ENCODE data around the gene CLASP1. TPM values are rescaled to one million over a fixed set of nuclear protein-coding genes. Genes with fewer than 3 reads are reported as not detected.

The CLASP1 gene
- total and polyA plus RNA-seq, 2 of the 8 experiments (the other 6 are each of a cell fraction or from before 2014, with no cell fraction given): 7.3 to 53.9 TPM

GRCh38 chr2:121382744-121383143 is 266.5 kb downstream of the CLASP1 start:
- Histone ChIP-seq H4K8ac (ENCODE audit: extremely low read depth, insufficient read depth, low read length) (no peak overlapping the region), H4K5ac (ENCODE audit: insufficient read length, low read depth, low read length) (no peak overlapping the region), H3K23ac (ENCODE audit: insufficient read length) (no peak overlapping the region), H3K36me3 (ENCODE audit: control insufficient read depth in 2 of 4, insufficient read depth in 4 of 4, low read length in 3 of 4) (peaks cover 4 to 23% (median 16%) of the 10 kb centered on the region in 4 experiments; a peak in 6 of 8 replicates), H3K23me2 (ENCODE audit: low read depth, low read length) (no peaks in the 10 kb centered on the region), H3K9ac (replicated peaks in 1 of 4; ENCODE audit: extremely low read depth in 1 of 4, low read depth in 3 of 4, low read length in 3 of 4) (no peak overlapping the region), H3K4me3 (ENCODE audit: extremely low read depth in 1 of 4, insufficient read depth in 2 of 4, low read depth in 3 of 4, low read length in 4 of 4) (no peak overlapping the region), H3K4me2 (ENCODE audit: insufficient read depth in 1 of 2, low read depth in 2 of 2, low read length in 2 of 2) (no peak overlapping the region), H3K4me1 (replicated peaks in 1 of 4; ENCODE audit: control insufficient read depth in 3 of 4, insufficient read depth in 4 of 4, low read length in 3 of 4) (no peaks in the 10 kb centered on the region), H4K91ac (replicated peaks; ENCODE audit: insufficient read length, low read length) (no peak overlapping the region), H2AK5ac (ENCODE audit: low read depth, low read length) (no peak overlapping the region), H3K4ac (replicated peaks; ENCODE audit: insufficient read length, low read depth, low read length) (no peak overlapping the region), H2AFZ (ENCODE audit: low read length) (no peak overlapping the region), H3K27me3 (replicated peaks in 1 of 4; ENCODE audit: control insufficient read depth in 3 of 4, extremely low read depth in 1 of 4, insufficient read depth in 3 of 4, low read length in 3 of 4) (no peaks in the 10 kb centered on the region), H2BK5ac (ENCODE audit: low read depth, low read length) (no peak overlapping the region), H2BK20ac (ENCODE audit: low read length) (no peak overlapping the region), H4K20me1 (replicated peaks in 1 of 2; ENCODE audit: control insufficient read depth in 1 of 2, insufficient read depth in 2 of 2, low read length in 2 of 2) (peaks cover 3 to 5% of the 10 kb centered on the region in 2 experiments), H3K79me1 (ENCODE audit: low read depth, low read length) (no peaks in the 10 kb centered on the region), H2BK15ac (ENCODE audit: low read length) (no peak overlapping the region), H2BK12ac (ENCODE audit: low read depth, low read length) (no peak overlapping the region), H3K79me2 (ENCODE audit: control insufficient read depth in 1 of 2, insufficient read depth in 2 of 2, low read length in 2 of 2) (no peaks in the 10 kb centered on the region), H3K56ac (replicated peaks; ENCODE audit: insufficient read length, low read depth, low read length) (no peak overlapping the region), H3K9me3 (ENCODE audit: insufficient read depth in 2 of 2, low read depth in 1 of 2, low read length in 1 of 2) (no peaks in the 10 kb centered on the region), H3K27ac (ENCODE audit: low read depth, low read length) (no peak overlapping the region), H2BK120ac (replicated peaks; ENCODE audit: low read depth, low read length) (no peak overlapping the region), H3K14ac (ENCODE audit: insufficient read length) (no peak overlapping the region), H3K18ac (ENCODE audit: extremely low read depth, low read length) (no peak overlapping the region)
- POLR2A ChIA-PET (ENCODE audit: partially characterized antibody): no interaction called here
- CTCF ChIA-PET (ENCODE audit: partially characterized antibody): interaction anchor here (0.6 to 1.3 kb wide), 5 partner anchors 14 to 98 kb away, joined by 3 to 4 read pairs (median 4); no protein-coding TSS in a partner anchor
- WGBS, 2 experiments (ENCODE audit: extremely low coverage in 1 of 2, insufficient coverage in 1 of 2, insufficient read length in 1 of 2, insufficient replicate concordance in 2 of 2, low coverage in 1 of 2, low lambda C conversion rate in 2 of 2, missing lambda C conversion rate in 1 of 2): 85% methylated on average over 4 of the region's 4 CpGs; no CpG with 5 or more reads in 1 of the 2 experiments
- FAIRE-seq: no peak
- no peak for DNase-seq (ENCODE audit: low read depth in 1 of 2, low spot score in 2 of 2)
- peak in 2 of 3 experiments; percentile 11 to 38; a peak in 2 of 4 replicates for TF ChIP-seq CTCF (IDR thresholded peaks at IDR 0.05; ENCODE audit: control extremely low read depth in 1 of 3, insufficient read depth in 1 of 3, low read depth in 1 of 3, low read length in 3 of 3)
- TF ChIP-seq MAFK (IDR thresholded peaks at IDR 0.05; ENCODE audit: low read depth, low read length): no peak

Data from H1 (cell line).